ENCODE measurements around the gene IFT25.

Gene IFT25

GRCh38 chr1:53927376-53927881, 18.1 kb downstream of the IFT25 start:
- no peak for DNase-seq

DNA sequence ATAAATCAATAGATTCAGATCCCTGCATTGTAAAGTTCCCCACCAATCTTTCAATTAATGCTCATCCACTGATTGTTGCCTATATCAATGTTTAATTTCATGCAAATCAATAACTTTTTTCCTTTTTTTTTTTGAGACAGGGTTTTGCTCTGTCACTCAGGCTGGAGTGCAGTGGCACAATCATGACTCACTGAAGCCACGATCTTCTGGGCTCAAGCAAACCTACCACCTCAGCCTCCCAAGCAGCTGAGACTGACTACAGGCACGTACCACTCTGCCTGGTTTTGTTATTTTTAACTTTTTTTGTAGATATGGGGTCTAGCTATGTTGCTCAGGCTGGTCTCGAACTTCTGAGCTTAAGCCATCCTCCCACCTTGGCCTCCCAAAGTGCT, 25.8 kb downstream of the IFT25 start:
- DNase-seq, result no peak

GRCh38 chr1:53918343-53918742, 27.2 kb downstream of the IFT25 start:
- DNase-seq, result no peak

DNA sequence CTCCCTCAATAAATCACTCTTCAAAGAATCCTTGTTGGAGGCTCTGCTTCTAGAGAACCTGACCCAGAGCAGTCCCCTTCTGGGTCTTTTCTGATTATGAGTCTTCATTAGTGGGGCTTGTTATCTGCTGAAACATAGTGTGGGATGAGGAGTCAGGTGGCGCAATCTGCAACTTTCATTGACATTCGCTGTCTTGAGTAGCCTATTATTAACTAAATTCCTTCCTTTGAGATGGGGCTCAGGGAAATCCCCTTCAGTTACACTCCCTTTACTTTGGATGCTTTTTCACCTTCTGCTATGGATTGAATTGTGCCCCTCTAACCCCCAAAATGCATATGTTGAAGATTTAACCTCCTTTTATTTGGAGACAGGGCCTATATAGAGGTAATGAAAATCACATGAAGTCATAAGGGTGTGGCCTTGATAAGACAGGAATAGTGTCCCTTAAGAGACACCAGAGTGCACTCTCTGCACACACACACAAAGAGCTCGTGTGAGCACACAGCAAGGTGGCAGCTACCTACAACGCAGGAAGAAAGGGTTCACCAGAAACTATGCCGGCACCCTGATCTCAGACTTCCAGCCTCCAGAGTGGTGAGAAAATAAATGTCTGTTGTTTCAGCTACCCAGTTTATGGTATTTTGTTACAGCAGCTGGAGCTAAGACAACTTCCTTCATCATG, 32.0 kb downstream of the IFT25 start:
- no peak for DNase-seq

GRCh38 chr1:53911442-53911841, 34.1 kb downstream of the IFT25 start:
- no peak for DNase-seq

- no peak for DNase-seq
These were observed 35.6 kb downstream of the IFT25 start for GRCh38 chr1:53909946-53910345.

- no peak for DNase-seq
These were observed 39.4 kb downstream of the IFT25 start for GRCh38 chr1:53906121-53906520.

GRCh38 chr1:53905509-53905908, 40.0 kb downstream of the IFT25 start:
- no peak for DNase-seq

- DNase-seq, result no peak
These were observed 43.0 kb downstream of the IFT25 start for GRCh38 chr1:53902235-53903138.

DNA sequence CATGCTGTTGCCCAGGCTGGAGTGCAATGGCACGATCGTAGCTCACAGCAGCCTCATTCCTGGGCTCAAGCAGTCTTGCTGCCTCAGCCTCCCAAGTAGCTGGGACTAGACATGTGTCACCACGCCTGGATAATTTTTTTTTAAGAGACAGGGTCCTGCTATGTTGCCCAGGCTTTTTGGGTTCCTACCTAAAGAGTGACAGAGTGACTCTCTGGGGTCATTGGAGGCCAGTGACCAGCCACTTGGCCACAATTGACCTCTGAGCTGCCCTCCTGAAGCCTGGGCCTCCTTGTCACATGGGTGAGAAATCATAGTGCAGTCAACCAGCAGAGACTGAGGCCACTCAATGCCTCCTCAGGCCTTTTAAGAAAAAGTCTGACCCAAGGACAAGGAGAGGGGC, 45.8 kb downstream of the IFT25 start:
- no peak for DNase-seq

DNA sequence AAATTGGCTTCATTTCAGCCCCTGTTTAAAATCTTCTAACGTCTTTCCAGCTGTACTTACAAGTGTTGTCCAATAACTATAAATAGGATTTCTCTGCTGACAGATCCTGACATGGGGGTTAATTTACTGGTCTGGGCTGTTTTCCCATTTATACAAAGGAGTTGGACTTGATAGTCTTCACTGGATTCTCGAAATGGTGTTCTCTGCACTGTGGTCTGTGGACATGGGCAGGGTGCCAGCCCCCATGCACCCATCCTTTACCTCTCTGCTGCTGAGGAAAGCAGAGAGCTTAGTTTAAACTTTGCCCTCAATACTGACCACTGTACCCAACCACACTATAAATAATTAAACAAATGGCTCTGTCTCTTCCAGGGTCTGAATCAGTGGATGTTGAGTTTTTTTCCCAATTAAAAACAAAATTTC, 46.3 kb downstream of the IFT25 start:
- DNase-seq, result no peak

DNA sequence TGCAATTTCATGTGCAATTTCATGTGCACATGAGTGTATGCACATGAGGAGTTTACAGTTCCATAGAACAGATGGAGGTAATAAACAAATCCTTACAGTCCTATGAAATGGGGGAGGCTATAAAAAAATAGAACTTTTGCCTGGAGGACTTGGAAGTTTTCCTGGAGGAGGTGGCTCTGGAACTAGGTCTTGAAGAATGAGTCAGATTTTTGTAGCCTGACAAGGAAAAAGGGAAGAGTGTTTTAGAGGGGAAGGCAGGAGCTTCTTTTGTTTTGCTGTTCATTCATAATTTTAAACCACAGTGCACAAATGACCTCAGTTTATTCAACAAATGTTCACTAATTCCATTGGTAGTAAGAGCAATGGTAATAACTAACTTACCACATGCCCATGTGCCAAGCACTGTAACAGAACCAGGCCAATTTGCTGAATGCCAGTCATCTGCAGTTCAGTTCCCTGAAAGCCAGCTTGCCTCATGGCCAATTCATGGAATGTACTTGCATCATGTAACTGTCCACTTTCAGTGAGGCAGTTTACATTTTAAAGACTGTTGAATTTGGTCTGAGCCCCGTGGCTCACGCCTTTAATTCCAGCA, 48.8 kb downstream of the IFT25 start:
- no peak for DNase-seq

GRCh38 chr1:53895421-53895820, 50.1 kb downstream of the IFT25 start:
- DNase-seq, result no peak

GRCh38 chr1:53894644-53895043, 50.9 kb downstream of the IFT25 start:
- DNase-seq, result no peak

DNA sequence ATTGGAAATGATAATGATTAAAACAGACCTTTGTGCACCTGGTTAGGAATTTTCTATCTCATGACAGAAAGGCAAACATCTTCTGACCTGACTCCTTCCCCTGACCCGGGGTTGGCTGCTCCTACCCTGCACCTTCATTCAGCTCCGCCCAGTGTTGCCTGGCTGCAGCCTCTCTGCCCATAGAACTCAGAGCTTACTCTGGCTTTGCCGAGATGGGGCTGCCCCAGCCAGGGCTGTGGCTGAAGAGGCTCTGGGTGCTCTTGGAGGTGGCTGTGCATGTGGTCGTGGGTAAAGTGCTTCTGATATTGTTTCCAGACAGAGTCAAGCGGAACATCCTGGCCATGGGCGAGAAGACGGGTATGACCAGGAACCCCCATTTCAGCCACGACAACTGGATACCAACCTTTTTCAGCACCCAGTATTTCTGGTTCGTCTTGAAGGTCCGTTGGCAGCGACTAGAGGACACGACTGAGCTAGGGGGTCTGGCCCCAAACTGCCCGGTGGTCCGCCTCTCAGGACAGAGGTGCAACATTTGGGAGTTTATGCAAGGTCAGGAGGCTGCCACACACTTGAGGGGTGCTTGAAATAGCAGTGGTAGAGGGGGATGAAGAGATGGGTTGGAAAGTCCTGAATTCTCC, 51.4 kb downstream of the IFT25 start, which contains the start of gene DIO1:
DIO1 (plus strand) TSS at position 189 of the 638 bp plus-strand sequence; CDS start at position 213, 24 bp downstream.
- DNase-seq, result no peak

- no peak for DNase-seq
These were observed 52.6 kb downstream of the IFT25 start for GRCh38 chr1:53892911-53893310.

GRCh38 chr1:53891678-53892077, 53.8 kb downstream of the IFT25 start:
- no peak for DNase-seq

DNA sequence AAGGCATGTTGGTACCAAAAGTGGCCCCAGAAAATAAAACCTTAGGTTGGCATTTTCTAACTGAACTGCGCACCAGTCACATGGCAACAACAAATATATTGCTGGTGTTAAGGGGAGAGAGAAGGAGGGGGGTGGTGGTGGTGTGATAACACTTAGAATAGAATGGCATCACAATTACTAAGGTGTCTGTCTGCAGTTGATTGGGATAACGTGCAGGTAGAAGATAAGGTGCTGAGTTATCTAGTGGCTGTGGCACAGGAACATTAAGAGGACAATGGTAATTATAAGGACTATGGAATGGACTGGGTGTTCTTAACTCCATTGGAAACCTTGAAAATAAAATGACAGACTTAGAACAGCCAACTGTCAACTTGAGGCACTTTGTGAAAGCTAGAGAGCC, 54.5 kb downstream of the IFT25 start:
- DNase-seq, result no peak

- no peak for DNase-seq
These were observed 55.0 kb downstream of the IFT25 start for GRCh38 chr1:53890522-53890941.

DNA sequence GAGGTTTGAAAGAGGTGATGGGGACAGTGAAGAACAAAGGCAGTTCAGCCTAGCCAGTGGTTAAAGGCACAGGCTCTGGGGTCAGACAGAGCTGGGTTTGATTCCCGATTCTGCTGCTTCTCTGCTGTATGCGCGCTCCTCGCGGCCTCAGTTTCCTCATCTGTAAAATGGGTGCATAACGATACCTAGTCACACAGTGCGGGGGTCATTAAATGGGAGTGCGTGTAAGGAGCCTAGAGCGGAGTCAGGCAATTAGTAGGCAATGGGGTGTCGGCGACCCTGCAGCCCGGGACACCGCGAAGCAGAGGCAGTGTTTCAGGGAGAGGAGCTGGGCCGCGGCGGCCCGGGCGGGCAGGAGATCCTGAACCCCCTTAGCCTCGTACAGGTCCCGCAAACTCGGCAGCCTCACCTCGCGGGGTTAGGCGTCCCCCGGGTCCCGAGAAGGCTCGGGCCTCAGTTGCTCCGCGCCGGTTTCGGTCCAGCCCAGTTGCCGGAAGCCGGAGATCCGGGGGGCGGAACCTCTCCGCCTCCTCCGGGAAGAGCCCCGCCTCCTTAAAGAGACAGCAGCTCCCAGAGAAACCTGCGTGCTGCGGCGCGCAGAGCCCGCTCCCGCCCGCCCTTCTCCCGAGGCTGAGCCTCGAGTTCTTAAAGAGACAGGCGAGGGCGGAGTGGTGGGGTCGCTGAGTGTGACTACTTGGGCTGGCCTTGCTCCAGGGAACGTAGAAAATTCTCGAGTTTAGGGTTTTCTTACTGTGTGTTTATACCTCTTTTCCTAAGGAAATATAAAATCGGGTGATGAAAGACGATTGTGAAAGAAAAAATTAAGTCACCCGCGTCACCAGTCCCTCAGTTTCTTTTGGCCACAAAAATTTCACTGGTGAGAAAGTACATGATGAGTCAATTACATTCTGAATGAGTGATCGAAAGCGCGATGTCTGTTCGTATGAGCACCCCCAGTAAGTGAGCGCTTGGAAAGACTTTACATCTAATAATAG, 55.9 kb downstream of the IFT25 start, which contains the start of gene YIPF1:
YIPF1 (minus strand) TSS at position 494 of the 995 bp plus-strand sequence. CDS start 860 bp downstream, outside the sequence.
- DNase-seq, result peak; percentile 78

- no peak for DNase-seq
These were observed 56.8 kb downstream of the IFT25 start for GRCh38 chr1:53888681-53889080.

Data from activated CD4-positive, alpha-beta T cell treated with anti-CD3 and anti-CD28 coated beads for 1 hour (primary cell).